H1 (cell line): ENCODE results near the gene MIDN. TPM values are rescaled to one million over a fixed set of nuclear protein-coding genes. Genes with fewer than 3 reads are reported as not detected.

Experiments used
- CTCF ChIA-PET: fragments of 300-600 bp; sonication (Branson Sonifier 250); formaldehyde crosslinking; loops from one replicate; lab custom pipeline; 2021; ENCODE audit not compliant: partially characterized antibody; lab: Charles Lee
- POLR2A ChIA-PET: fragments of 300-600 bp; sonication (Branson Sonifier 250); formaldehyde crosslinking; loops from one replicate; lab custom pipeline; 2021; ENCODE audit warnings: inconsistent platforms; ENCODE audit not compliant: partially characterized antibody; lab: Charles Lee
- DNase-seq, 2 experiments: peaks; one replicate each; pipeline versions ENCODE4 v3.0.0 to v3.0.0-alpha.2; 2010 to 2022; ENCODE audit warnings: low spot score in 2 of 2, low read depth in 1 of 2, mixed read lengths in 1 of 2
- FAIRE-seq: peaks from 2 replicates; lab custom pipeline; 2011; peaks lifted over from hg19 to GRCh38; lab: Jason Lieb, UNC
- H2AFZ ChIP-seq: 2 replicates; pipeline ENCODE4 v1.8.1; 2012; ENCODE audit warnings: low read length, inconsistent platforms
- H2AK5ac ChIP-seq: 2 replicates; pipeline ENCODE4 v1.6.1; 2013; ENCODE audit warnings: low read depth, low read length
- H2BK120ac ChIP-seq: replicated peaks from 2 replicates; pipeline ENCODE3; 2013; ENCODE audit warnings: low read depth, low read length, inconsistent platforms
- H2BK12ac ChIP-seq: 2 replicates; pipeline ENCODE4 v1.6.1; 2013; ENCODE audit warnings: low read depth, low read length
- H2BK15ac ChIP-seq: 2 replicates; pipeline ENCODE4 v1.6.1; 2013; ENCODE audit warnings: low read length
- H2BK20ac ChIP-seq: 2 replicates; pipeline ENCODE4 v1.6.1; 2013; ENCODE audit warnings: low read length
- H2BK5ac ChIP-seq: 2 replicates; pipeline ENCODE4 v1.6.1; 2013; ENCODE audit warnings: low read depth, low read length
- H3K14ac ChIP-seq: 2 replicates; pipeline ENCODE4 v1.6.1; 2013; ENCODE audit warnings: inconsistent platforms; ENCODE audit not compliant: insufficient read length
- H3K18ac ChIP-seq: 2 replicates; pipeline ENCODE4 v1.6.1; 2013; ENCODE audit warnings: low read length; ENCODE audit errors: extremely low read depth
- H3K23ac ChIP-seq: 2 replicates; pipeline ENCODE4 v1.6.1; 2013; ENCODE audit warnings: inconsistent platforms; ENCODE audit not compliant: insufficient read length
- H3K23me2 ChIP-seq: 2 replicates; pipeline ENCODE4 v1.6.1; 2013; ENCODE audit warnings: low read depth, low read length
- H3K27ac ChIP-seq: 2 replicates; pipeline ENCODE4 v1.6.1; 2011; ENCODE audit warnings: low read depth, low read length, inconsistent platforms
- H3K27me3 ChIP-seq, 4 experiments: replicated peaks in 1 of 4; 1 replicate in 1 of 4; 2 replicates in 3 of 4; pipeline versions ENCODE4 v1.6.1 to v1.8.1; 2011 to 2013; ENCODE audit warnings: low read length in 3 of 4, mild to moderate bottlenecking in 3 of 4, inconsistent platforms in 2 of 4, mixed read lengths in 2 of 4, moderate library complexity in 1 of 4; ENCODE audit not compliant: control insufficient read depth in 3 of 4, insufficient read depth in 3 of 4; ENCODE audit errors: extremely low read depth in 1 of 4
- H3K36me3 ChIP-seq, 4 experiments: 2 replicates each; pipeline versions ENCODE4 v1.6.1 to v1.8.1; 2011 to 2013; ENCODE audit warnings: mild to moderate bottlenecking in 4 of 4, low read length in 3 of 4, moderate library complexity in 2 of 4, control low read depth in 1 of 4, inconsistent platforms in 1 of 4; ENCODE audit not compliant: insufficient read depth in 4 of 4, control insufficient read depth in 2 of 4
- H3K4ac ChIP-seq: replicated peaks from 2 replicates; pipeline ENCODE3; 2013; ENCODE audit warnings: low read length, low read depth, mixed read lengths, inconsistent platforms; ENCODE audit not compliant: insufficient read length
- H3K4me1 ChIP-seq, 4 experiments: replicated peaks in 1 of 4; 1 replicate in 1 of 4; 2 replicates in 3 of 4; pipeline versions ENCODE4 v1.6.1 to v1.8.1; 2011 to 2013; ENCODE audit warnings: low read length in 3 of 4, inconsistent platforms in 2 of 4, mixed read lengths in 1 of 4; ENCODE audit not compliant: insufficient read depth in 4 of 4, control insufficient read depth in 3 of 4
- H3K4me2 ChIP-seq, 2 experiments: 2 replicates each; pipeline versions ENCODE4 v1.6.1 to v1.8.1; 2011 to 2013; ENCODE audit warnings: low read depth in 2 of 2, low read length in 2 of 2, control low read depth in 1 of 2, inconsistent platforms in 1 of 2, mild to moderate bottlenecking in 1 of 2; ENCODE audit not compliant: insufficient read depth in 1 of 2
- H3K4me3 ChIP-seq, 4 experiments: fragments of 200-600, 300-600 bp in 1 of 4; sonication (generic), shearing (Covaris generic), sonication (Bioruptor Twin) in 1 of 4; 2 replicates each; pipeline versions ENCODE4 v1.5.1 to v1.8.1; 2011 to 2016; ENCODE audit warnings: low read length in 4 of 4, low read depth in 3 of 4, control low read depth in 2 of 4, inconsistent platforms in 2 of 4, mild to moderate bottlenecking in 2 of 4, mixed read lengths in 1 of 4, moderate library complexity in 1 of 4; ENCODE audit not compliant: insufficient read depth in 2 of 4; ENCODE audit errors: extremely low read depth in 1 of 4
- H3K56ac ChIP-seq: replicated peaks from 2 replicates; pipeline ENCODE3; 2013; ENCODE audit warnings: low read depth, mild to moderate bottlenecking, mixed read lengths, low read length, inconsistent platforms; ENCODE audit not compliant: insufficient read length
- H3K79me1 ChIP-seq: 2 replicates; pipeline ENCODE4 v1.6.1; 2013; ENCODE audit warnings: low read depth, low read length, control low read depth
- H3K79me2 ChIP-seq, 2 experiments: 2 replicates each; pipeline versions ENCODE4 v1.6.1 to v1.8.1; 2012 to 2013; ENCODE audit warnings: low read length in 2 of 2, mild to moderate bottlenecking in 2 of 2, inconsistent platforms in 1 of 2; ENCODE audit not compliant: insufficient read depth in 2 of 2, control insufficient read depth in 1 of 2
- H3K9ac ChIP-seq, 4 experiments: replicated peaks in 1 of 4; 1 replicate in 1 of 4; 2 replicates in 3 of 4; pipeline versions ENCODE4 v1.6.1 to v1.8.1; 2011 to 2013; ENCODE audit warnings: low read depth in 3 of 4, low read length in 3 of 4, control low read depth in 2 of 4, mild to moderate bottlenecking in 2 of 4, moderate library complexity in 2 of 4, inconsistent platforms in 1 of 4; ENCODE audit errors: extremely low read depth in 1 of 4
- H3K9me3 ChIP-seq, 2 experiments: 2 replicates each; pipeline versions ENCODE4 v1.6.1 to v1.8.1; 2012 to 2013; ENCODE audit warnings: mild to moderate bottlenecking in 2 of 2, moderate library complexity in 2 of 2, control low read depth in 1 of 2, inconsistent platforms in 1 of 2, low read depth in 1 of 2, low read length in 1 of 2, mixed read lengths in 1 of 2; ENCODE audit not compliant: insufficient read depth in 2 of 2
- H4K20me1 ChIP-seq, 2 experiments: replicated peaks in 1 of 2; 2 replicates each; pipeline versions ENCODE3 to v1.8.1; 2011 to 2013; ENCODE audit warnings: inconsistent platforms in 2 of 2, low read length in 2 of 2, mild to moderate bottlenecking in 1 of 2; ENCODE audit not compliant: insufficient read depth in 2 of 2, control insufficient read depth in 1 of 2
- H4K5ac ChIP-seq: 2 replicates; pipeline ENCODE4 v1.6.1; 2013; ENCODE audit warnings: low read length, low read depth, mixed read lengths, inconsistent platforms; ENCODE audit not compliant: insufficient read length
- H4K8ac ChIP-seq: 2 replicates; pipeline ENCODE4 v1.8.0; 2013; ENCODE audit warnings: mild to moderate bottlenecking, moderate library complexity, low read length, inconsistent platforms; ENCODE audit not compliant: insufficient read depth; ENCODE audit errors: extremely low read depth
- H4K91ac ChIP-seq: replicated peaks from 2 replicates; pipeline ENCODE3; 2013; ENCODE audit warnings: low read length, mixed read lengths, inconsistent platforms; ENCODE audit not compliant: insufficient read length
- ASH2L ChIP-seq: fragments of 200-600, 300-600 bp; sonication (generic); IDR thresholded peaks from one replicate; pipeline ENCODE4 v1.7.1; 2017; ENCODE audit warnings: low read length
- EP300 ChIP-seq, 2 experiments: IDR thresholded peaks; 1 replicate in 1 of 2; 2 replicates in 1 of 2; pipeline ENCODE4 v1.6.1; 2011 to 2012; ENCODE audit warnings: low read depth in 2 of 2, low read length in 2 of 2, mild to moderate bottlenecking in 2 of 2, borderline replicate concordance in 1 of 2, inconsistent platforms in 1 of 2, moderate library complexity in 1 of 2
- EZH2 ChIP-seq: fragments of 200-600 bp; sonication (generic); IDR thresholded peaks from 2 replicates; pipeline ENCODE4 v1.7.1; 2012; ENCODE audit warnings: low read depth, mild to moderate bottlenecking, moderate library complexity, low read length, inconsistent platforms; ENCODE audit not compliant: severe bottlenecking
- WGBS, 2 experiments: shearing (Covaris generic) in 1 of 2; methylation state at CpG; one replicate each; pipeline versions ENCODE4 v1.1.6 to v1.1.7; 2013 to 2015; ENCODE audit warnings: low lambda C conversion rate in 2 of 2, mixed read lengths in 2 of 2, inconsistent platforms in 1 of 2, low coverage in 1 of 2, missing lambda C conversion rate in 1 of 2; ENCODE audit not compliant: insufficient replicate concordance in 2 of 2, insufficient coverage in 1 of 2, insufficient read length in 1 of 2; ENCODE audit errors: extremely low coverage in 1 of 2, missing lambda C conversion rate in 1 of 2; 5-methylcytosine and 5-hydroxymethylcytosine counted together
- polyA plus RNA-seq, 7 experiments: library from polyadenylated mRNA; depleted of rRNA in 3 of 7; stranded (reverse) in 5 of 7; unstranded in 2 of 7; fragments of >200 nt in 5 of 7; fragments of 200-250 nt in 2 of 7; gene quantifications; 1 replicate in 5 of 7; 2 replicates in 1 of 7; 4 replicates in 1 of 7; pipeline versions ENCODE4 v1.2.1 to v1.2.3, GENCODE V29; 2011 to 2013; ENCODE audit warnings: missing spikeins in 2 of 7, mixed read lengths in 2 of 7
- total RNA-seq: library from RNA; stranded (reverse); fragmentation: NEBNext Ultra II Directional; extraction: Animal tissue kit (Norgen Biotek cat#: 25700); gene quantifications from 2 replicates; pipeline ENCODE4 v1.2.1, GENCODE V29; 2021

The MIDN gene
- total and polyA plus RNA-seq, 2 of the 8 experiments (the other 6 are each of a cell fraction or from before 2014, with no cell fraction given), result 39.8 to 159 TPM

GRCh38 chr19:1286487-1287353 is 38.3 kb downstream of the MIDN start:
- no peak for FAIRE-seq
- Histone ChIP-seq H3K23me2 (peaks cover 5% of the 10 kb centered on the region; the same call in 1 of the 2 replicates), H3K4ac (no peak overlapping the region), H4K20me1 (peaks cover 0 to 4% of the 10 kb centered on the region in 2 experiments), H4K8ac (peak overlapping the region; percentile 79), H2BK12ac (no peak overlapping the region), H3K79me1 (no peaks in the 10 kb centered on the region), H3K18ac (no peak overlapping the region), H2BK15ac (no peak overlapping the region), H3K4me2 (peak overlapping the region; percentile 32 to 79; a peak in 3 of 4 replicates), H2BK120ac (no peak overlapping the region), H3K36me3 (no peaks in the 10 kb centered on the region), H3K4me3 (peak overlapping the region; percentile 47 to 67 (median 49)), H3K79me2 (no peaks in the 10 kb centered on the region), H4K91ac (no peak overlapping the region), H3K56ac (peak overlapping the region; percentile 16), H3K27ac (no peak overlapping the region), H3K4me1 (peaks cover 0 to 21% (median 9%) of the 10 kb centered on the region in 4 experiments; a peak in 5 of 7 replicates), H3K14ac (no peak overlapping the region), H3K9me3 (no peaks in the 10 kb centered on the region), H3K9ac (no peak overlapping the region), H2BK20ac (no peak overlapping the region), H3K23ac (no peak overlapping the region), H2AK5ac (no peak overlapping the region), H2AFZ (no peak overlapping the region), H2BK5ac (no peak overlapping the region), H3K27me3 (peaks cover 0 to 21% (median 12%) of the 10 kb centered on the region in 4 experiments; a peak in 5 of 7 replicates), H4K5ac (no peak overlapping the region)
- ChIA-PET POLR2A (interaction anchor here (0.8 to 2.2 kb wide), 8 partner anchors 14 to 84 kb away, joined by 3 to 11 read pairs (median 4); partner anchors contain the start of genes CIRBP and MIDN), CTCF (interaction anchor here (1.1 kb wide), 1 partner anchor 29 kb away, joined by 3 read pairs; no protein-coding TSS in a partner anchor)
- 55% methylated on average over 30 of the region's 38 CpGs; no CpG with 5 or more reads in 1 of the 2 experiments for WGBS, 2 experiments
- no peak for DNase-seq
- TF ChIP-seq EZH2 (no peak), ASH2L (no peak), EP300 (IDR thresholded peaks at IDR 0.05; ENCODE audit: borderline replicate concordance in 1 of 2, low read depth in 2 of 2, low read length in 2 of 2) (no peak)
